Measurements from ENCODE around the gene TLCD5. TPM values are rescaled to one million over a fixed set of nuclear protein-coding genes. Genes with fewer than 3 reads are reported as not detected.

Gene TLCD5
- total and polyA plus RNA-seq, 2 experiments from 2014 or later = 8.7 to 9.0 TPM

DNA sequence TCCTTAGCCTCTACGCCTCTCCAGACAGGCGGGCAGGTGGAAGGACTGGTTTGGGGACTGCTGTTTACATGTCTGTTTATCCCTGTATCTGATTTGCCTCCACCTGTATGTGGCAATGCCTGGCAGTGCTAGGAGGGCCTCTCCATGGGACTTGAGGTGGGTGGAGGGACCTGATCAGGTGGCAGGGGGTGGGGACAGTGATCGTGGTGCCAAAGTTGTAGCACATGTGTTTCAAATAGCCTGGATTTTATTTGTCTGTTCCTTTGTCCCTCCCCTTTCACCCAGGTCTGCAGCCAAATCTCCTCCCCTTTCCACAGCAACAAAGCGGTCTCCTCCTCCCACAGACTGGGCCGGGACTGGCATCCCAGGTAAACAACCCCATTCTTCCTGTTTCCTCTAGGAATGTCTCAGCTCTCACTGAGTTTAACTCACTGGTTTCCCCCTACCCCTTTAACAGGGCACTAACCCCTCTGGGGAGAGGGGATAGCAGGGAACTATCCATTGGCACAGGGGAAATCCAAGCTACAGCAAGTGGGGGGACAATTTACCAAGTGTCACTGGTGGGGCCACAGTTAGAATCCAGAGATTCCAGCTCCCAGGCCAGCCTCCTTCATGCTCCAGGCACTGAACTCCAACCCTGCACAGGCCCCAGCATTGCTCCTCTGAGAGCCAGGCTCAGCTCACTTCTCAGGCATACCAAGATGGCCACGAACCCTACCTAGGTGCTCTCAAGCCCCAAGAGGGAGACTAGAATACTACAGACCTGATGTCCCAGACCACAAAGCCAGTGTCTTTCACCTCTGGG lies 22.9 kb upstream of the TLCD5 start:
- Histone ChIP-seq H3K4me2 (no peak overlapping the region), H3K27ac (peak overlapping the region; percentile 28), H3K79me2 (no peaks in the 10 kb centered on the region), H3K9me3 (ENCODE audit: low read depth) (no peaks in the 10 kb centered on the region), H3K36me3 (replicated peaks; ENCODE audit: insufficient read depth, low read depth) (no peaks in the 10 kb centered on the region), H3K9me2 (replicated peaks; ENCODE audit: insufficient read depth) (no peaks in the 10 kb centered on the region), H4K20me1 (ENCODE audit: insufficient read depth, poor library complexity, severe bottlenecking) (no peaks in the 10 kb centered on the region), H3K4me1 (ENCODE audit: insufficient read depth) (peaks cover 3% of the 10 kb centered on the region), H3K27me3 (no peaks in the 10 kb centered on the region), H3K4me3 (no peak overlapping the region), H2AFZ (no peak overlapping the region)
- TF ChIP-seq, protein P1, sequence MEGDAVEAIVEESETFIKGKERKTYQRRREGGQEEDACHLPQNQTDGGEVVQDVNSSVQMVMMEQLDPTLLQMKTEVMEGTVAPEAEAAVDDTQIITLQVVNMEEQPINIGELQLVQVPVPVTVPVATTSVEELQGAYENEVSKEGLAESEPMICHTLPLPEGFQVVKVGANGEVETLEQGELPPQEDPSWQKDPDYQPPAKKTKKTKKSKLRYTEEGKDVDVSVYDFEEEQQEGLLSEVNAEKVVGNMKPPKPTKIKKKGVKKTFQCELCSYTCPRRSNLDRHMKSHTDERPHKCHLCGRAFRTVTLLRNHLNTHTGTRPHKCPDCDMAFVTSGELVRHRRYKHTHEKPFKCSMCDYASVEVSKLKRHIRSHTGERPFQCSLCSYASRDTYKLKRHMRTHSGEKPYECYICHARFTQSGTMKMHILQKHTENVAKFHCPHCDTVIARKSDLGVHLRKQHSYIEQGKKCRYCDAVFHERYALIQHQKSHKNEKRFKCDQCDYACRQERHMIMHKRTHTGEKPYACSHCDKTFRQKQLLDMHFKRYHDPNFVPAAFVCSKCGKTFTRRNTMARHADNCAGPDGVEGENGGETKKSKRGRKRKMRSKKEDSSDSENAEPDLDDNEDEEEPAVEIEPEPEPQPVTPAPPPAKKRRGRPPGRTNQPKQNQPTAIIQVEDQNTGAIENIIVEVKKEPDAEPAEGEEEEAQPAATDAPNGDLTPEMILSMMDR (IDR thresholded peaks at IDR 0.05; ENCODE audit: poor library complexity) = no peak
- TF ChIP-seq EZH2phosphoT487 (IDR thresholded peaks at IDR 0.05; ENCODE audit: low read depth, severe bottlenecking, unreplicated experiment) = no peak
- no peak for TF ChIP-seq EZH2 (IDR thresholded peaks at IDR 0.05; ENCODE audit: borderline replicate concordance)
- WGBS (ENCODE audit: low lambda C conversion rate, missing lambda C conversion rate) = 65% methylated on average over 6 of the region's 6 CpGs
- DNase-seq (ENCODE audit: low spot score) = no peak

DNA sequence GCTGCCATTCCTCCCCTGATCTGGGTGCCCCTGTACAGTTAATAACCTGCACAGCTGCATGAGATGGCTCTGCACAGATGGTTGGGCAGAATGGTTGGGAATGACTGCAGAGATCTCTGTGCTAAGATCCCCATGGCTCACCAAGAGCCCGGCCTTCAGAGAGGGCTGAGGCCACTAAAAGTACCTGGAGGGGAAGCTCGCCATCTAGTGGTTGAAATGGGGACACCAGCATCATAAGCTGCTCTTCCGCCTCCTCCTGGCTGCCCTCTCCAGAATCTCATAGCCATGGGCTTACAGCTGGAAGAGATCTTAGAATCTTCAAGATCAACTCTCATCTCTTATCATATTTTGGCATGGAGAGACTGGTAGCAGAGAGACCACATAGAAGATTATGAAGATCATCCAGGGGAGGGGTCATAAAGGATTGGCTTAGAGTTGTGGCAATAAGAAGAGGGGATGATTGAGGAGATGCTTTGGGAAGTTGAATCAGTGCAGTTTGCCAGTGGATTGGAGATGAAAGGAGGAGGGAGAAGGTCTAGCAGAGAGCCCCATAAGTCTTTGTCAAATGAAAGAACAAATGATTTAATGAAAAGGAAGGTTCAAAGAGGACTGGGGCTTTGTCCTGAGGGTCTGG lies 22.0 kb upstream of the TLCD5 start:
- Histone ChIP-seq H3K4me1 (ENCODE audit: insufficient read depth) (peaks cover 3% of the 10 kb centered on the region), H3K9me3 (ENCODE audit: low read depth) (no peaks in the 10 kb centered on the region), H3K27me3 (no peaks in the 10 kb centered on the region), H3K79me2 (no peaks in the 10 kb centered on the region), H3K27ac (no peak overlapping the region), H4K20me1 (ENCODE audit: insufficient read depth, poor library complexity, severe bottlenecking) (no peaks in the 10 kb centered on the region), H3K4me3 (no peak overlapping the region), H3K36me3 (replicated peaks; ENCODE audit: insufficient read depth, low read depth) (no peaks in the 10 kb centered on the region), H3K4me2 (no peak overlapping the region), H2AFZ (no peak overlapping the region), H3K9me2 (replicated peaks; ENCODE audit: insufficient read depth) (no peaks in the 10 kb centered on the region)
- WGBS (ENCODE audit: low lambda C conversion rate, missing lambda C conversion rate) = 22% methylated on average over 3 of the region's 3 CpGs
- no peak for TF ChIP-seq EZH2 (IDR thresholded peaks at IDR 0.05; ENCODE audit: borderline replicate concordance)
- TF ChIP-seq, protein P1 (IDR thresholded peaks at IDR 0.05; ENCODE audit: poor library complexity) = peak; percentile 79
- peak; percentile 91 for DNase-seq (ENCODE audit: low spot score)

DNA sequence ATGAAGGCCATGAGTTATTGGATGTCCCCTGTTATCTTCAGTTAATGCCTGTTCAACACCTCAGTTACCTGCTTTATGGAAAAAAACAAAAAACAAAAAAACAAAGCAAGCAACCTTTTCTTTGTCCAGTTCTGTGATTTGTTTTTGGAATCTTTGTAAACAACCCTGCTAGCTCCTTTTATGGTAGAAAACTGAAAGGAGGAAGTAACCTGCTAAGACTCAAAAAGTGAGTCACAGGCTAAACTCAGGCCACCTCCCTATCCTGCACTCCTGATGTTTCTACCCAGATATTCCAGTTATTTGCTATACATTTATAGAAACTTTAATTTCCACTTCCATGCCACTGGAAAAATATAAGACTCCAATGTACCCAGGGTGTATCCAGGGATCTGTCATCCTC lies 20.6 kb upstream of the TLCD5 start:
- Histone ChIP-seq H3K9me3 (ENCODE audit: low read depth) (no peaks in the 10 kb centered on the region), H3K4me3 (no peak overlapping the region), H4K20me1 (ENCODE audit: insufficient read depth, poor library complexity, severe bottlenecking) (no peaks in the 10 kb centered on the region), H3K36me3 (replicated peaks; ENCODE audit: insufficient read depth, low read depth) (no peaks in the 10 kb centered on the region), H3K9me2 (replicated peaks; ENCODE audit: insufficient read depth) (no peaks in the 10 kb centered on the region), H3K27ac (no peak overlapping the region), H3K4me2 (no peak overlapping the region), H2AFZ (no peak overlapping the region), H3K79me2 (no peaks in the 10 kb centered on the region), H3K27me3 (no peaks in the 10 kb centered on the region), H3K4me1 (ENCODE audit: insufficient read depth) (peaks cover 3% of the 10 kb centered on the region)
- TF ChIP-seq, protein P1 (IDR thresholded peaks at IDR 0.05; ENCODE audit: poor library complexity) = no peak
- no peak for TF ChIP-seq EZH2 (IDR thresholded peaks at IDR 0.05; ENCODE audit: borderline replicate concordance)
- TF ChIP-seq EZH2phosphoT487 (IDR thresholded peaks at IDR 0.05; ENCODE audit: low read depth, severe bottlenecking, unreplicated experiment) = no peak
- peak; percentile 47 for DNase-seq (ENCODE audit: low spot score)

Measured in hepatocyte (in vitro differentiated cells).